ENCODE results near the gene GCSAM. TPM values are rescaled to one million over a fixed set of nuclear protein-coding genes. Genes with fewer than 3 reads are reported as not detected.

Gene GCSAM
- total and polyA plus RNA-seq, 2 experiments from 2014 or later = 1.7 TPM; not detected in 1

DNA sequence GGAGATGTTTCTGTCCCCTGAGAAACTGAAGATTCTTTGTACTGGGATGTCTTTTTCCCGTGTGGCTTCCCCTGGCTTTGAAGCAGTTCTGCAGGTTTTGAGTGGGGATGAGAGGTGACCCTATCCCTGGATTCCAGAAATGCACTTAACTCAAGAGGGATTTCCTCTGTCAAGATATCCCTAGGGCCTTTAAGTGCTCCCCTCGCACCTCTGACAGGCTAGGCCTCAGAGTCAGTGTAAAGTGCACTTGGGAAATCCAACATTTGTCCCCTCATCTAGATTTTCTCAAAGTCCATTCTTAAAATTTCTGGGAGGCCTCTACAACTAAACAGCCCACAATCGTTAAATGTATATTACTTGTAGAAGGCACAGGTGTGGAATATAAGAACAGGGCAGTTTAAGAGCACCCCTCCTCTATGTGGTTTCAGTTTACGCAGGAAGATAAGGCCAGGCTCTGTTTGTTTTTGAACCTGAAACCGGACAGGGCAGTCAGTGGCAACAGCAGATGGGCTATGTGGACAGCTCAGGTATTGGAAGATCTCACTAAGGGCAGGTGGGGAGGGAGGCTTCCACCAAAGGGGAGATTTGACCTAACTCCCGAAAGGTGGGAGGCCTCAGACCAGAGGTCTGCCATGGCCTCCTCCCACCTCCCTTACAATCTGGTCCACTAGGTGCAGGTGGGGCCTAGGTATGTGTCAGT lies 42.0 kb downstream of the GCSAM start:
- peak in 1 of 2 donors; percentile 84 for DNase-seq (ENCODE audit: low read depth in 1 of 2, low spot score in 1 of 2)
- Histone ChIP-seq H3K4me3 (no peak overlapping the region), H3K27ac (peak overlapping the region; percentile 85), H3K27me3 (peaks cover 5% of the 10 kb centered on the region), H3K36me3 (no peaks in the 10 kb centered on the region), H3K9me3 (ENCODE audit: low read depth) (no peaks in the 10 kb centered on the region), H3K4me1 (ENCODE audit: low read depth) (peaks cover 49% of the 10 kb centered on the region)
- TF ChIP-seq, protein P1, sequence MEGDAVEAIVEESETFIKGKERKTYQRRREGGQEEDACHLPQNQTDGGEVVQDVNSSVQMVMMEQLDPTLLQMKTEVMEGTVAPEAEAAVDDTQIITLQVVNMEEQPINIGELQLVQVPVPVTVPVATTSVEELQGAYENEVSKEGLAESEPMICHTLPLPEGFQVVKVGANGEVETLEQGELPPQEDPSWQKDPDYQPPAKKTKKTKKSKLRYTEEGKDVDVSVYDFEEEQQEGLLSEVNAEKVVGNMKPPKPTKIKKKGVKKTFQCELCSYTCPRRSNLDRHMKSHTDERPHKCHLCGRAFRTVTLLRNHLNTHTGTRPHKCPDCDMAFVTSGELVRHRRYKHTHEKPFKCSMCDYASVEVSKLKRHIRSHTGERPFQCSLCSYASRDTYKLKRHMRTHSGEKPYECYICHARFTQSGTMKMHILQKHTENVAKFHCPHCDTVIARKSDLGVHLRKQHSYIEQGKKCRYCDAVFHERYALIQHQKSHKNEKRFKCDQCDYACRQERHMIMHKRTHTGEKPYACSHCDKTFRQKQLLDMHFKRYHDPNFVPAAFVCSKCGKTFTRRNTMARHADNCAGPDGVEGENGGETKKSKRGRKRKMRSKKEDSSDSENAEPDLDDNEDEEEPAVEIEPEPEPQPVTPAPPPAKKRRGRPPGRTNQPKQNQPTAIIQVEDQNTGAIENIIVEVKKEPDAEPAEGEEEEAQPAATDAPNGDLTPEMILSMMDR (IDR thresholded peaks at IDR 0.05; ENCODE audit: low read depth, low read length) = no peak

DNA sequence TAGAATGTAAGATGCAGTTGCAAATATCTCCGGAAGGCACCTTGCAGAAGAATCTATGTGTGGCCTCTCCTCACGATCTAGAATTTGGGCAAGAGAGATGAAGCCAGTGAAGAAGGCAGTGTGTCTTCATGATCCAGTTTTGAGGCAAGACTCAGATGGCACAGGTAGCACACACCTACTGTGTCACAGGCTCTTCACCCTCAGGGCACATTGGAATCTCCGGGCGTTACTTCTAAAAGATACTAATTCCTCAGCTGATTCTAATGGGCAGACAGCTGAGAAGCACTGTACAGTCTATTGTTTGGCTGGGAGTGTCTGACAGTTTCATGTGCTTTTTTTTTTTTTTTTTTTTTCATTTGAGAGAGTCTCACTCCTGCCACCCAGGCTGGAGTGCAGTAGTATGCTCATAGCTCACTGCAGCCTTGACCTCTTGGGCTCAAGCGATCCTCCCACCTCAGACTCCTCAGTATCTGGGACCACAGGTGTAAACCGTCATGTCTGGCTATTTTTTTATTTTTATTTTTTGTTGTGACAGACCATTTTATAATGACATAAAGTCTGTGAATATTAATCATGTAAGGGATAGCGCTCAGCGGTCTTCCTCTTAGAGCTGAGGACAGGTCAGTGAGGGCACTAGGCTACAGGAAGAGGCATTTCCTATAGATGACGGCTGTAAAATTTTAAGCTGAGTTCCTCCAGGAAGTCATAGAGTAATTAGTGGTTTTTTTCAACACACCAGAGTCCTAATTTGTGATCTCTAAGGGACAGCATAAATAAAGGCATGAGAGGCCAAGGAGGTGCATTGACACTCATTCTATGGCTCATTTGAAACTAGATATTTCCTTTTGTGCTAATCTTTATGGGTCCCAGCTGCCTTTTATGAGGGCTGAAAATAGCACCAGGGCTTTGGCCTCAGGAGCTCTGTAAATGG lies 42.8 kb downstream of the GCSAM start:
- Histone ChIP-seq H3K36me3 (no peaks in the 10 kb centered on the region), H3K27ac (peak overlapping the region; percentile 85), H3K4me1 (ENCODE audit: low read depth) (peaks cover 49% of the 10 kb centered on the region), H3K27me3 (peaks cover 5% of the 10 kb centered on the region), H3K9me3 (ENCODE audit: low read depth) (no peaks in the 10 kb centered on the region), H3K4me3 (no peak overlapping the region)
- no peak for DNase-seq (ENCODE audit: low read depth in 1 of 2, low spot score in 1 of 2)
- TF ChIP-seq, protein P1 (IDR thresholded peaks at IDR 0.05; ENCODE audit: low read depth, low read length) = no peak

DNA sequence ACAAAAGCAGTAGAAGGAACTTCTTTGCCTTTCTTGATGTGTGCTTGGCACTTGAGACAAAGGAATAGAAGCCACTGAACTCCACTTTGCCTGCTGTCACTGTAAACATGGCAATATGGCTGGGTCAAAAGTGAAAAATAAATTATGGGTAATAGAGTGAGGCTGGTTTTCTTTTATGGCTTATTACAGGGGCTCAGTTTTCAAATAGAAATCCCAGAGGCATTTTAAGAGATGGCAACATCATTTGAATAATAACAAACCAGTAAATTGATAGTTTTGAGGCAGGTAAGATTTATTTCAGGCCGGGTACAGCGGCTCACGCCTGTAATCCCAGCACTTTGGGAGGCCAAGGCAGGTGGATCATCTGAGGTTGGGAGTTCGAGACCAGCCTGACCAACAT lies 44.1 kb downstream of the GCSAM start:
- TF ChIP-seq, protein P1 (IDR thresholded peaks at IDR 0.05; ENCODE audit: low read depth, low read length) = no peak
- Histone ChIP-seq H3K4me1 (ENCODE audit: low read depth) (peaks cover 62% of the 10 kb centered on the region), H3K4me3 (no peak overlapping the region), H3K9me3 (ENCODE audit: low read depth) (no peaks in the 10 kb centered on the region), H3K36me3 (no peaks in the 10 kb centered on the region), H3K27ac (no peak overlapping the region), H3K27me3 (peaks cover 5% of the 10 kb centered on the region)
- DNase-seq (ENCODE audit: low read depth in 1 of 2, low spot score in 1 of 2) = no peak

DNA sequence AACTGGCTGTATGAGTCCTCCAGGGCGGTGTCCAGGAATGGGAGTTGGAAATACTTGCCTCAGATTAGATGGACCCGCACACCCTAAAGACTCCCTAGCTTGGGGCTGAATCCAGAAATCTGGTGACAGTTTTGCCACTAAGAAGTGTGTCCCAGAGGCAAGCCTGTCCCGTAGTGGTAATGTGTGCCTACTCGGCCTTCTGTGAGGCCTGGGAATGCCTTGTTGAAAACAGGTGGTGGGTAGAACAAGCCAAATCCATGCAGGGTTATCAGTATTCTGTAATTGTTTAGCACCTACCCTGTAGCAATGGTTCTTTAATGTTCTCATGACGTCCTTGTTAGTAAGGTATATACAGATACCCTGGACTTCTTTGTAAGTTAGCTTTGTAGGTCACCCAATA lies 45.3 kb downstream of the GCSAM start:
- peaks cover 64% of the 10 kb centered on the region for H3K4me1 ChIP-seq (ENCODE audit: low read depth)
- no peaks in the 10 kb centered on the region for H3K36me3 ChIP-seq
- no peaks in the 10 kb centered on the region for H3K9me3 ChIP-seq (ENCODE audit: low read depth)
- peak overlapping the region; percentile 36 for H3K4me3 ChIP-seq
- TF ChIP-seq, protein P1 (IDR thresholded peaks at IDR 0.05; ENCODE audit: low read depth, low read length) = no peak
- no peak for DNase-seq (ENCODE audit: low read depth in 1 of 2, low spot score in 1 of 2)
- H3K27me3 ChIP-seq = peaks cover 5% of the 10 kb centered on the region
- H3K27ac ChIP-seq = no peak overlapping the region

DNA sequence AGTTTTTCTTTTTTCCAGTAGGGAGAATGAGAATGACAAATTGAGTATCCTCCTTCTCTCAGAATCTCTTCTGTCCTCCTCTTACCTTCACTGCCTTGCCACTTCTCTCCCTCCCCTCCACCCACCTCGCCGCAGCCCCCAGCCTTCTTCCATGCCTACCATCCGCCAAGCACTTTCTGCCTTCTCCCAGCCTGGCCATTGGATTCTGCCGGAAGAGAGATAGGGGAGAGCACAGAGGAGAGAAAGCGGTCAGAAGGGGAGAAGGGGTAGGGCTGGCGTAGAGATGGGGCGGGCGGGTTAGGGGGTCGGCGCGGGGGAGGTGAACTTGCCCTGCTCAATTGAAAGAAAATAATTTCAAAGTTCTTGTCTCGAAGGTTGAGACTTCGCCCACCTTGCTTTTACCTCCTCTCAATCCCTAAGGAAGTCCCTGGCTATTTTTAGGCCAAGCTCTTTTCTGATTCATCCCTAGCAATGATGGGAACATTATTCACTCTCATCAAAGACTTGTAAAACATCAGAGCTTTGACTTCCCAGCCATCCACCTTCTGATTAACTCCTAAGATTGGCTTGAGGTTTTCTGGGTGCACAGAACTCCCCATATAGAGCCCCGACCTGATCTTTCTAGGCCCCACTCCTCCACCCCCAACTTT lies 46.0 kb downstream of the GCSAM start:
- no peak overlapping the region for H3K27ac ChIP-seq
- peaks cover 57% of the 10 kb centered on the region for H3K4me1 ChIP-seq (ENCODE audit: low read depth)
- peak; percentile 12 to 24 for DNase-seq (ENCODE audit: low read depth in 1 of 2, low spot score in 1 of 2)
- TF ChIP-seq, protein P1 (IDR thresholded peaks at IDR 0.05; ENCODE audit: low read depth, low read length) = no peak
- no peaks in the 10 kb centered on the region for H3K36me3 ChIP-seq
- H3K9me3 ChIP-seq (ENCODE audit: low read depth) = no peaks in the 10 kb centered on the region
- peak overlapping the region; percentile 36 for H3K4me3 ChIP-seq
- H3K27me3 ChIP-seq = peaks cover 5% of the 10 kb centered on the region

All from cardiac muscle cell (in vitro differentiated cells and primary cell).